ENCODE measurements around the gene INPP1.

- TF ChIP-seq TAF1 (IDR thresholded peaks at IDR 0.05; ENCODE audit: borderline replicate concordance, low read depth, low read length) (no peak), POLR2A (IDR thresholded peaks at IDR 0.05; ENCODE audit: low read depth, low read length) (no peak), POLR2AphosphoS5 (IDR thresholded peaks at IDR 0.05; ENCODE audit: low read depth, low read length) (no peak)
Measured at GRCh38 chr2:190323406-190323805, 20.0 kb upstream of the INPP1 start.
